IMR-90 (cell line): ENCODE measurements around the gene ATP1A2. TPM values are rescaled to one million over a fixed set of nuclear protein-coding genes. Genes with fewer than 3 reads are reported as not detected.

Source experiments
- ATAC-seq: fragments of 200-7000 bp; cut with Tn5 transposase; 2 replicates; pipeline ENCODE4 v1.9.1; 2020; ENCODE audit warnings: low read depth, mild to moderate bottlenecking, moderate library complexity
- BruUV-seq: library from RNA; stranded (reverse); fragments of 400-500 nt; replicated peaks from 2 replicates; lab custom pipeline; 2021; lab: Mats Ljungman, UMichigan
- CTCF ChIA-PET: fragments of 300-600 bp; formaldehyde crosslinking; extraction: SDS; loops from one replicate; lab custom pipeline; 2021; ENCODE audit warnings: antibody characterized with exemption; lab: Yijun Ruan, JAX
- POLR2A ChIA-PET: fragments of 300-600 bp; sonication (Branson Sonifier 250); formaldehyde crosslinking; loops from one replicate; lab custom pipeline; 2022; ENCODE audit warnings: antibody characterized with exemption; ENCODE audit not compliant: unreplicated experiment; lab: Charles Lee
- DNase-seq: peaks from one replicate; pipeline ENCODE4 v3.0.0; 2013
- H2AFZ ChIP-seq: replicated peaks from 2 replicates; pipeline ENCODE3; 2013; ENCODE audit warnings: low read length, mild to moderate bottlenecking; ENCODE audit not compliant: poor library complexity
- H2AK5ac ChIP-seq: 2 replicates; pipeline ENCODE4 v1.6.1; 2013; ENCODE audit warnings: low read depth, low read length, inconsistent platforms
- H2AK9ac ChIP-seq: replicated peaks from 2 replicates; pipeline ENCODE3; 2013; ENCODE audit warnings: mild to moderate bottlenecking, low read depth, low read length, moderate library complexity; ENCODE audit not compliant: poor library complexity
- H2BK120ac ChIP-seq: 2 replicates; pipeline ENCODE4 v1.6.1; 2013; ENCODE audit warnings: low read depth, low read length, inconsistent platforms
- H2BK15ac ChIP-seq: 3 replicates; pipeline ENCODE4 v1.6.1; 2013; ENCODE audit warnings: low read depth, low read length, inconsistent platforms
- H2BK20ac ChIP-seq: 2 replicates; pipeline ENCODE4 v1.6.1; 2013; ENCODE audit warnings: low read depth, mild to moderate bottlenecking, inconsistent platforms, low read length, moderate library complexity
- H2BK5ac ChIP-seq: 2 replicates; pipeline ENCODE4 v1.6.1; 2013; ENCODE audit warnings: mild to moderate bottlenecking, low read depth, low read length, inconsistent platforms; ENCODE audit not compliant: poor library complexity, severe bottlenecking
- H3K14ac ChIP-seq: replicated peaks from 2 replicates; pipeline ENCODE4 v1.6.1; 2013; ENCODE audit warnings: low read depth, low read length, inconsistent platforms
- H3K18ac ChIP-seq: 2 replicates; pipeline ENCODE4 v1.6.1; 2013; ENCODE audit warnings: low read depth, low read length, control low read depth
- H3K23ac ChIP-seq: 2 replicates; pipeline ENCODE4 v1.6.1; 2013; ENCODE audit warnings: low read depth, low read length, inconsistent platforms
- H3K27ac ChIP-seq: 2 replicates; pipeline ENCODE4 v1.5.1; 2013; ENCODE audit warnings: mild to moderate bottlenecking, control low read depth, low read length; ENCODE audit not compliant: insufficient read depth
- H3K27me3 ChIP-seq: 2 replicates; pipeline ENCODE4 v1.6.1; 2013; ENCODE audit warnings: low read length; ENCODE audit not compliant: control insufficient read depth, insufficient read depth
- H3K36me3 ChIP-seq: 2 replicates; pipeline ENCODE4 v1.6.1; 2013; ENCODE audit warnings: low read length, mixed read lengths; ENCODE audit not compliant: control insufficient read depth, insufficient read depth
- H3K4ac ChIP-seq: 2 replicates; pipeline ENCODE4 v1.6.1; 2013; ENCODE audit warnings: low read depth, low read length, inconsistent platforms
- H3K4me1 ChIP-seq: 2 replicates; pipeline ENCODE4 v1.6.1; 2013; ENCODE audit warnings: low read length, mixed read lengths; ENCODE audit not compliant: control insufficient read depth, insufficient read depth
- H3K4me2 ChIP-seq: 2 replicates; pipeline ENCODE4 v1.6.1; 2013; ENCODE audit warnings: low read depth, mild to moderate bottlenecking, control low read depth, low read length, moderate library complexity
- H3K4me3 ChIP-seq: 2 replicates; pipeline ENCODE4 v1.5.1; 2013; ENCODE audit warnings: low read depth, mild to moderate bottlenecking, control low read depth, low read length, moderate library complexity; ENCODE audit not compliant: insufficient read depth
- H3K56ac ChIP-seq: 2 replicates; pipeline ENCODE4 v1.6.1; 2013; ENCODE audit warnings: low read length, inconsistent platforms; ENCODE audit not compliant: insufficient read depth; ENCODE audit errors: extremely low read depth
- H3K79me1 ChIP-seq, 2 experiments: 2 replicates each; pipeline ENCODE4 v1.6.1; 2013; ENCODE audit warnings: low read length in 2 of 2, inconsistent platforms in 1 of 2, low read depth in 1 of 2
- H3K9ac ChIP-seq: 2 replicates; pipeline ENCODE4 v1.6.1; 2013; ENCODE audit warnings: low read depth, low read length, control low read depth
- H3K9me1 ChIP-seq: 2 replicates; pipeline ENCODE4 v1.6.1; 2013; ENCODE audit warnings: low read length, inconsistent platforms; ENCODE audit not compliant: insufficient read depth
- H3K9me3 ChIP-seq: 2 replicates; pipeline ENCODE4 v1.6.1; 2013; ENCODE audit warnings: low read length; ENCODE audit not compliant: control insufficient read depth, insufficient read depth
- H4K20me1 ChIP-seq: 2 replicates; pipeline ENCODE4 v1.6.1; 2013; ENCODE audit warnings: low read length, inconsistent platforms; ENCODE audit not compliant: insufficient read depth
- H4K5ac ChIP-seq: 2 replicates; pipeline ENCODE4 v1.6.1; 2013; ENCODE audit warnings: mild to moderate bottlenecking, low read depth, low read length, control low read depth
- H4K8ac ChIP-seq, 2 experiments: 2 replicates each; pipeline ENCODE4 v1.6.1; 2013; ENCODE audit warnings: low read depth in 2 of 2, low read length in 2 of 2, control low read depth in 1 of 2, inconsistent platforms in 1 of 2
- H4K91ac ChIP-seq: 2 replicates; pipeline ENCODE4 v1.6.1; 2013; ENCODE audit warnings: low read depth, low read length, inconsistent platforms; ENCODE audit not compliant: insufficient read depth
- BHLHE40 ChIP-seq: fragments of 150-350 bp; IDR thresholded peaks from 2 replicates; pipeline ENCODE4 v1.6.1; 2016; ENCODE audit warnings: mild to moderate bottlenecking, low read depth, low read length
- CEBPB ChIP-seq: IDR thresholded peaks from 2 replicates; pipeline ENCODE4 v1.6.1; 2012; ENCODE audit warnings: low read depth, low read length, improper control_type of control experiment
- CHD1 ChIP-seq: IDR thresholded peaks from 2 replicates; pipeline ENCODE4 v1.6.1; 2012; ENCODE audit warnings: low read depth, low read length, improper control_type of control experiment
- CTCF ChIP-seq: conservative IDR thresholded peaks from 2 replicates; pipeline ENCODE4 v1.5.1; 2012; ENCODE audit warnings: mild to moderate bottlenecking, low read depth, low read length, improper control_type of control experiment
- ELK1 ChIP-seq: fragments of 150-350 bp; IDR thresholded peaks from 2 replicates; pipeline ENCODE4 v1.6.1; 2016; ENCODE audit warnings: low read depth, mild to moderate bottlenecking, low read length, moderate library complexity, borderline replicate concordance
- FOS ChIP-seq: fragments of 150-350 bp; IDR thresholded peaks from 2 replicates; pipeline ENCODE4 v1.6.1; 2016; ENCODE audit warnings: low read depth, low read length
- MAFK ChIP-seq: IDR thresholded peaks from 2 replicates; pipeline ENCODE4 v1.6.1; 2012; ENCODE audit warnings: low read depth, low read length, improper control_type of control experiment
- MAZ ChIP-seq: IDR thresholded peaks from 2 replicates; pipeline ENCODE4 v1.6.1; 2012; ENCODE audit warnings: low read depth, mild to moderate bottlenecking, low read length, improper control_type of control experiment, moderate library complexity, borderline replicate concordance
- MXI1 ChIP-seq: IDR thresholded peaks from 2 replicates; pipeline ENCODE4 v1.6.1; 2012; ENCODE audit warnings: low read depth, mild to moderate bottlenecking, low read length, moderate library complexity, borderline replicate concordance
- NFE2L2 ChIP-seq: fragments of 150-350 bp; IDR thresholded peaks from 2 replicates; pipeline ENCODE4 v1.6.1; 2016; ENCODE audit warnings: low read depth, mild to moderate bottlenecking, low read length
- POLR2A ChIP-seq: IDR thresholded peaks from 2 replicates; pipeline ENCODE4 v1.6.1; 2012; ENCODE audit warnings: mild to moderate bottlenecking, low read depth, low read length
- RAD21 ChIP-seq: IDR thresholded peaks from 2 replicates; pipeline ENCODE4 v1.6.1; 2012; ENCODE audit warnings: low read length, improper control_type of control experiment
- RCOR1 ChIP-seq: IDR thresholded peaks from 2 replicates; pipeline ENCODE4 v1.6.1; 2012; ENCODE audit warnings: mild to moderate bottlenecking, low read length, improper control_type of control experiment; ENCODE audit not compliant: insufficient replicate concordance
- RFX5 ChIP-seq: IDR thresholded peaks from 2 replicates; pipeline ENCODE4 v1.8.0; 2012; ENCODE audit warnings: low read depth, mild to moderate bottlenecking, low read length, moderate library complexity
- SMC3 ChIP-seq: fragments of 150-350 bp; IDR thresholded peaks from 2 replicates; pipeline ENCODE4 v1.6.1; 2016; ENCODE audit warnings: low read depth, mild to moderate bottlenecking, antibody characterized with exemption, low read length, moderate library complexity
- WGBS, 2 experiments: methylation state at CpG; one replicate each; pipeline versions ENCODE4 v1.1.5 to v1.1.7; 2013; ENCODE audit warnings: missing lambda C conversion rate in 2 of 2; ENCODE audit not compliant: insufficient read length in 1 of 2; ENCODE audit errors: extremely low coverage in 2 of 2; 5-methylcytosine and 5-hydroxymethylcytosine counted together
- dilution Hi-C: fragments of 300-500 bp; cut with HindIII; formaldehyde crosslinking; loops from one replicate; pipeline ENCODE4 v1.14.3; 2018; ENCODE audit warnings: low sequenced_read_pairs; ENCODE audit not compliant: unreplicated experiment
- in situ Hi-C: fragments of 300-500 bp; cut with MboI; formaldehyde crosslinking; loops from 3 replicates; pipeline ENCODE4 v1.14.3; 2019; ENCODE audit warnings: low sequenced_read_pairs, inconsistent platforms, mixed read lengths
- intact Hi-C: fragments of 100-400 bp; cut with micrococcal nuclease; formaldehyde crosslinking; loops from 2 replicates; pipeline ENCODE4 v1.10.0; 2022
- polyA plus RNA-seq, 3 experiments: library from polyadenylated mRNA; depleted of rRNA; stranded (reverse); fragments of >200 nt; gene quantifications; 2 replicates each; pipeline ENCODE4 v1.2.3, GENCODE V29; 2012; ENCODE audit warnings: low replicate concordance in 1 of 3
- total RNA-seq: library from RNA; depleted of rRNA; stranded (reverse); fragments of >200 nt; gene quantifications from 2 replicates; pipeline ENCODE4 v1.2.3, GENCODE V29; 2012
- TF ChIP-seq, protein P1 (sequence below): fragments of 150-350 bp; IDR thresholded peaks from 2 replicates; pipeline ENCODE4 v1.6.1; 2017; ENCODE audit warnings: mild to moderate bottlenecking, antibody characterized with exemption, low read length, low read depth

ATP1A2 gene
- total and polyA plus RNA-seq, 2 of the 4 experiments (the other 2 are of a cell fraction), result under 0.01 to 0.15 TPM

DNA sequence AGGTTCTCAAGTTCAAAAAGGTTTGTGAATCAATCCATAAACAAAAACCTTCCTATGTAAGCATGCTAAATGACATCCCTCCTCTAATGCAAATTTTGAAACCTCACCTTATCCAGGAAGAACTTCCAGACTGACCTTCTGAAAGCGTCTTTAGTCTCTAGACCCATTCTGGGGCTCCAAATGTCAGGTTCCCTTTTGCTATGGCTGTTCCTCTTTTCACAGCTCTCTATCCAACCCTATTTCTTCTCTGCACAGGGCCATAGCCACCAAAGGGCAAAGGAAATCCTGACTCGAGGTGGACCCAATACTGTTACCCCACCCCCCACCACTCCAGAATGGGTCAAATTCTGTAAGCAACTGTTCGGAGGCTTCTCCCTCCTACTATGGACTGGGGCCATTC is 39.2 kb downstream of the ATP1A2 start:
- intact Hi-C loops (no loop called here), dilution Hi-C loops (no loop called here), in situ Hi-C loops (no loop called here)
- peaks cover 29% of the 10 kb centered on the region for H3K27me3 ChIP-seq
- no TSS peak for BruUV-seq
- no peak overlapping the region for H2BK5ac ChIP-seq
- H3K9me1 ChIP-seq, result no peaks in the 10 kb centered on the region
- no peaks in the 10 kb centered on the region for H4K20me1 ChIP-seq
- POLR2A ChIA-PET, result no interaction called here
- H3K18ac ChIP-seq, result no peak overlapping the region
- no peak overlapping the region for H4K91ac ChIP-seq
- no peak overlapping the region for H2AK9ac ChIP-seq
- no peak for DNase-seq
- H3K23ac ChIP-seq, result no peak overlapping the region
- H3K79me1 ChIP-seq, result no peaks in the 10 kb centered on the region
- no peak overlapping the region for H3K4ac ChIP-seq
- no peaks in the 10 kb centered on the region for H3K4me1 ChIP-seq
- H2BK20ac ChIP-seq, result no peak overlapping the region
- CTCF ChIA-PET, result no interaction called here
- H2AK5ac ChIP-seq, result no peak overlapping the region
- H2AFZ ChIP-seq, result no peak overlapping the region
- H2BK120ac ChIP-seq, result no peak overlapping the region
- no peak overlapping the region for H3K9ac ChIP-seq
- H3K9me3 ChIP-seq, result no peaks in the 10 kb centered on the region
- H4K8ac ChIP-seq, result no peak overlapping the region
- no peak overlapping the region for H4K5ac ChIP-seq
- no peak for ATAC-seq
- H3K4me3 ChIP-seq, result no peak overlapping the region
- no peak overlapping the region for H2BK15ac ChIP-seq
- no peak overlapping the region for H3K56ac ChIP-seq
- H3K27ac ChIP-seq, result no peak overlapping the region
- H3K14ac ChIP-seq, result no peak overlapping the region
- H3K4me2 ChIP-seq, result no peak overlapping the region
- 78% methylated on average over 1 of the region's 3 CpGs; no CpG with 5 or more reads in 1 of the 2 experiments for WGBS, 2 experiments
- no peak for TF ChIP-seq POLR2A
- no peak for TF ChIP-seq NFE2L2
- TF ChIP-seq SMC3, result no peak
- TF ChIP-seq RFX5, result no peak
- TF ChIP-seq, protein P1, sequence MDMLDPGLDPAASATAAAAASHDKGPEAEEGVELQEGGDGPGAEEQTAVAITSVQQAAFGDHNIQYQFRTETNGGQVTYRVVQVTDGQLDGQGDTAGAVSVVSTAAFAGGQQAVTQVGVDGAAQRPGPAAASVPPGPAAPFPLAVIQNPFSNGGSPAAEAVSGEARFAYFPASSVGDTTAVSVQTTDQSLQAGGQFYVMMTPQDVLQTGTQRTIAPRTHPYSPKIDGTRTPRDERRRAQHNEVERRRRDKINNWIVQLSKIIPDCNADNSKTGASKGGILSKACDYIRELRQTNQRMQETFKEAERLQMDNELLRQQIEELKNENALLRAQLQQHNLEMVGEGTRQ, result no peak
- TF ChIP-seq MXI1, result no peak
- no peak for TF ChIP-seq MAZ
- TF ChIP-seq CEBPB, result no peak
- TF ChIP-seq RCOR1, result no peak
- TF ChIP-seq FOS, result no peak
- no peak for TF ChIP-seq CHD1
- TF ChIP-seq CTCF, result no peak
- no peak for TF ChIP-seq ELK1
- no peak for TF ChIP-seq BHLHE40
- TF ChIP-seq RAD21, result no peak
- TF ChIP-seq MAFK, result no peak
- H3K36me3 ChIP-seq, result no peaks in the 10 kb centered on the region
